Sciatic nerve (tissue), 2 donors: ENCODE data around the gene SLC6A3. TPM values are rescaled to one million over a fixed set of nuclear protein-coding genes. Genes with fewer than 3 reads are reported as not detected.

Source experiments
- ATAC-seq: fragments of 200-7000 bp; cut with Tn5 transposase; one replicate; pipeline ENCODE4 v1.9.1; 2020; ENCODE audit warnings: mild to moderate bottlenecking, moderate library complexity
- DNase-seq: peaks from one replicate; pipeline ENCODE4 v3.0.0-alpha.2; 2020; ENCODE audit warnings: low spot score
- intact Hi-C: fragments of 100-400 bp; cut with DNase I; formaldehyde crosslinking; loops from one replicate; pipeline ENCODE4 v1.14.2; 2022
- total RNA-seq: library from RNA; stranded (reverse); fragmentation: NEBNext Ultra II Directional; extraction: Animal tissue kit (Norgen Biotek cat#: 25700); gene quantifications from one replicate; pipeline ENCODE4 v1.2.1, GENCODE V29; 2021
- donor health status: DM: no; HTN: no; CAD: no.
- donor health status: DM: no; HTN: no; CAD: no.

SLC6A3 gene
- total RNA-seq, 1 donor from 2014 or later: not detected

GRCh38 chr5:1348986-1349245, 96.3 kb downstream of the SLC6A3 start:
- no peak for DNase-seq
- intact Hi-C loops: no loop called here
- no peak for ATAC-seq

- no peak for ATAC-seq
- intact Hi-C loops: no loop called here
- DNase-seq: no peak
These were observed 97.7 kb downstream of the SLC6A3 start for GRCh38 chr5:1347571-1347970.

GRCh38 chr5:1346627-1347440, 98.4 kb downstream of the SLC6A3 start:
- DNase-seq (no peak), ATAC-seq (no peak)
- intact Hi-C loops: no loop called here

GRCh38 chr5:1345876-1346626, 99.2 kb downstream of the SLC6A3 start:
- ATAC-seq: no peak
- intact Hi-C loops: no loop called here

GRCh38 chr5:1344975-1345838, 100.0 kb downstream of the SLC6A3 start, which contains the start of gene CLPTM1L:
Gene CLPTM1L (minus strand): TSS chr5:1345099. CDS start chr5:1344841, 258 bp downstream.
- intact Hi-C loops: no loop called here
- ATAC-seq (peak; percentile 98), DNase-seq (peak; percentile 90)

More at GRCh38 chr5:1345876-1346626, 99.2 kb downstream of the SLC6A3 start:
- DNase-seq: no peak

- ATAC-seq (no peak), DNase-seq (no peak)
- intact Hi-C loops: no loop called here
These were observed 101.0 kb downstream of the SLC6A3 start for GRCh38 chr5:1343931-1344901.

GRCh38 chr5:1343315-1343751, 101.9 kb downstream of the SLC6A3 start:
- no peak for DNase-seq
- ATAC-seq: no peak
- intact Hi-C loops: no loop called here

Other genes starting within 250 kb of the SLC6A3 start
- 0.09 TPM for gene SLC6A19, start 243.8 kb downstream of the SLC6A3 start, total RNA-seq
- not detected for gene SLC6A18, start 220.1 kb downstream of the SLC6A3 start, total RNA-seq
- gene TERT, start 150.4 kb downstream of the SLC6A3 start, total RNA-seq: 0.85 TPM
- 56.3 TPM for gene CLPTM1L, start 100.3 kb downstream of the SLC6A3 start, total RNA-seq
- 44.4 TPM for gene LPCAT1, start 78.5 kb upstream of the SLC6A3 start, total RNA-seq